HepG2 (cell line): ENCODE results near the gene LRRC8D. TPM values are rescaled to one million over a fixed set of nuclear protein-coding genes. Genes with fewer than 3 reads are reported as not detected.

Experiments
- ATAC-seq: fragments of 200-7000 bp; cut with Tn5 transposase; 3 replicates; pipeline ENCODE4 v1.9.1; 2020; ENCODE audit warnings: mild to moderate bottlenecking, moderate library complexity
- BruUV-seq: library from RNA; stranded (reverse); fragments of 400-500 nt; replicated peaks from 2 replicates; lab custom pipeline; 2021; lab: Mats Ljungman, UMichigan
- CTCF ChIA-PET: fragments of 300-600 bp; formaldehyde crosslinking; extraction: SDS; loops from one replicate; lab custom pipeline; 2021; ENCODE audit warnings: low total read pairs, inconsistent platforms, low intra/inter-chr PET ratio; lab: Yijun Ruan, JAX
- POLR2A ChIA-PET: fragments of 350-600 bp; sonication (Branson Sonifier 250); formaldehyde crosslinking; loops from one replicate; lab custom pipeline; 2020; ENCODE audit warnings: antibody characterized with exemption, inconsistent platforms; lab: Yijun Ruan, JAX
- DNase-seq: peaks from one replicate; pipeline ENCODE4 v3.0.0-alpha.2; 2015; ENCODE audit warnings: low spot score
- FAIRE-seq: peaks from 3 replicates; lab custom pipeline; 2011; peaks lifted over from hg19 to GRCh38; lab: Jason Lieb, UNC
- H2AFZ ChIP-seq: one replicate; pipeline ENCODE4 v1.6.1; 2011; ENCODE audit warnings: low read length, inconsistent platforms
- H3K27ac ChIP-seq: fragments of 300-600 bp; 3 replicates; pipeline ENCODE4 v1.8.0; 2011; ENCODE audit warnings: mixed run types, mild to moderate bottlenecking, mixed read lengths, low read length, inconsistent platforms; ENCODE audit not compliant: insufficient read depth; ENCODE audit errors: extremely low read length
- H3K27me3 ChIP-seq, 2 experiments: fragments of 200-600 bp in 1 of 2; 2 replicates in 1 of 2; 3 replicates in 1 of 2; pipeline versions ENCODE4 v1.6.0 to v1.8.0; 2011; ENCODE audit warnings: low read length in 2 of 2, mild to moderate bottlenecking in 2 of 2, moderate library complexity in 2 of 2, inconsistent platforms in 1 of 2; ENCODE audit not compliant: insufficient read depth in 2 of 2, control insufficient read depth in 1 of 2
- H3K36me3 ChIP-seq, 2 experiments: fragments of 200-600 bp in 1 of 2; replicated peaks in 1 of 2; 2 replicates in 1 of 2; 3 replicates in 1 of 2; pipeline versions ENCODE4 v1.5.1 to v1.8.0; 2011; ENCODE audit warnings: low read length in 2 of 2, inconsistent platforms in 1 of 2; ENCODE audit not compliant: insufficient read depth in 2 of 2, control insufficient read depth in 1 of 2
- H3K4me1 ChIP-seq: 2 replicates; pipeline ENCODE4 v1.5.1; 2012; ENCODE audit warnings: low read length, inconsistent platforms; ENCODE audit not compliant: insufficient read depth
- H3K4me2 ChIP-seq: 2 replicates; pipeline ENCODE4 v1.6.0; 2011; ENCODE audit warnings: low read depth, low read length, inconsistent platforms
- H3K4me3 ChIP-seq, 3 experiments: fragments of 200-600 bp in 1 of 3; sonication (generic), shearing (Covaris generic) in 1 of 3; replicated peaks in 1 of 3; 2 replicates each; pipeline ENCODE4 v1.5.1; 2011 to 2016; ENCODE audit warnings: low read length in 3 of 3, inconsistent platforms in 2 of 3, low read depth in 2 of 3, mild to moderate bottlenecking in 2 of 3, control low read depth in 1 of 3, mixed read lengths in 1 of 3; ENCODE audit not compliant: insufficient read depth in 1 of 3
- H3K79me2 ChIP-seq: one replicate; pipeline ENCODE4 v1.6.1; 2011; ENCODE audit warnings: low read length, inconsistent platforms; ENCODE audit not compliant: insufficient read depth
- H3K9ac ChIP-seq: 2 replicates; pipeline ENCODE4 v1.6.0; 2011; ENCODE audit warnings: mild to moderate bottlenecking, low read depth, low read length, inconsistent platforms; ENCODE audit not compliant: insufficient read depth
- H3K9me3 ChIP-seq: 2 replicates; pipeline ENCODE4 v1.5.1; 2012; ENCODE audit warnings: mild to moderate bottlenecking, low read length
- H4K20me1 ChIP-seq: 2 replicates; pipeline ENCODE4 v1.6.0; 2011; ENCODE audit warnings: inconsistent platforms, mild to moderate bottlenecking, low read length, moderate library complexity; ENCODE audit not compliant: insufficient read depth
- ATRX ChIP-seq: sonication (generic); formaldehyde crosslinking; IDR thresholded peaks from 2 replicates; pipeline ENCODE4 v1.4.0; 2020; ENCODE audit warnings: missing genetic modification reagents, borderline replicate concordance
- DZIP1 ChIP-seq: sonication (generic); formaldehyde crosslinking; IDR thresholded peaks from 2 replicates; pipeline ENCODE4 v1.5.0; 2020; ENCODE audit warnings: mild to moderate bottlenecking, missing genetic modification reagents
- FUBP1 ChIP-seq: sonication (generic); formaldehyde crosslinking; IDR thresholded peaks from 2 replicates; pipeline ENCODE4 v1.5.1; 2020; ENCODE audit warnings: missing genetic modification reagents, mild to moderate bottlenecking, borderline replicate concordance
- GLI4 ChIP-seq: sonication (generic); formaldehyde crosslinking; IDR thresholded peaks from 2 replicates; pipeline ENCODE4 v1.5.1; 2020; ENCODE audit warnings: missing genetic modification reagents, mild to moderate bottlenecking, moderate library complexity, borderline replicate concordance
- MEIS1 ChIP-seq: sonication (generic); formaldehyde crosslinking; IDR thresholded peaks from 2 replicates; pipeline ENCODE4 v1.9.0; 2021; ENCODE audit warnings: mild to moderate bottlenecking, missing genetic modification reagents, moderate library complexity, borderline replicate concordance
- SALL1 ChIP-seq: sonication (generic); formaldehyde crosslinking; IDR thresholded peaks from 2 replicates; pipeline ENCODE4 v1.8.0; 2022; ENCODE audit warnings: mild to moderate bottlenecking, missing genetic modification reagents
- ZBTB10 ChIP-seq: sonication (generic); formaldehyde crosslinking; IDR thresholded peaks from 2 replicates; pipeline ENCODE4 v1.4.0; 2020; ENCODE audit warnings: missing genetic modification reagents, borderline replicate concordance
- ZNF460 ChIP-seq: sonication (generic); formaldehyde crosslinking; IDR thresholded peaks from 2 replicates; pipeline ENCODE4 v1.5.1; 2020; ENCODE audit warnings: missing genetic modification reagents, mild to moderate bottlenecking, borderline replicate concordance
- ZNF558 ChIP-seq: sonication (generic); formaldehyde crosslinking; IDR thresholded peaks from 2 replicates; pipeline ENCODE4 v1.9.0; 2022; ENCODE audit warnings: mild to moderate bottlenecking, missing genetic modification reagents, borderline replicate concordance
- ZNF562 ChIP-seq: sonication (generic); formaldehyde crosslinking; IDR thresholded peaks from 2 replicates; pipeline ENCODE4 v1.8.0; 2022; ENCODE audit warnings: missing genetic modification reagents, borderline replicate concordance
- ZNF607 ChIP-seq: sonication (generic); formaldehyde crosslinking; IDR thresholded peaks from 2 replicates; pipeline ENCODE4 v1.5.1; 2020; ENCODE audit warnings: missing genetic modification reagents, mild to moderate bottlenecking, borderline replicate concordance
- WGBS: methylation state at CpG from one replicate; pipeline ENCODE4 v1.1.6; 2017; ENCODE audit warnings: low lambda C conversion rate; 5-methylcytosine and 5-hydroxymethylcytosine counted together
- in situ Hi-C: cut with HindIII; loops from 2 replicates; pipeline ENCODE4 v1.10.0; 2017; ENCODE audit warnings: low pct_unique_long_range_greater_than_20kb; ENCODE audit not compliant: extremely low pct_ligation_motif_present
- intact Hi-C: fragments of 100-400 bp; cut with micrococcal nuclease; formaldehyde crosslinking; loops from one replicate; pipeline ENCODE4 v1.10.0; 2022; ENCODE audit not compliant: unreplicated experiment
- polyA plus RNA-seq, 8 experiments: library from polyadenylated mRNA; depleted of rRNA in 3 of 8; stranded (reverse) in 7 of 8; unstranded in 1 of 8; fragments of >200 nt; fragmentation: Illumina TruSeq in 4 of 8; extraction: Trizol in 4 of 8; gene quantifications; 2 replicates each; pipeline versions ENCODE4 v1.2.1 to v1.2.3, GENCODE V29; 2011 to 2016; ENCODE audit warnings: low read depth in 4 of 8, missing spikeins in 1 of 8, mixed read lengths in 1 of 8; ENCODE audit not compliant: insufficient read depth in 1 of 8
- total RNA-seq, 5 experiments: library from RNA; depleted of rRNA; stranded (reverse); fragments of >200 nt; fragmentation: Illumina TruSeq; extraction: Trizol; gene quantifications; 2 replicates each; pipeline ENCODE4 v1.2.3, GENCODE V29; 2016; ENCODE audit warnings: low read depth in 1 of 5

The LRRC8D gene
- total and polyA plus RNA-seq, 2 of the 13 experiments (the other 11 are each of a cell fraction or from before 2014, with no cell fraction given): 29.9 to 45.5 TPM

- ChIA-PET POLR2A (interaction anchor here (2.4 kb wide), 1 partner anchor 128 kb away, joined by 10 read pairs; the partner anchor contains the start of gene LRRC8D), CTCF (no interaction called here)
- FAIRE-seq: no peak
- no peak overlapping the region for H3K4me2 ChIP-seq
- H3K9me3 ChIP-seq: no peaks in the 10 kb centered on the region
- no peaks in the 10 kb centered on the region for H3K79me2 ChIP-seq
- no peak for DNase-seq
- WGBS: 92% methylated on average over 6 of the region's 6 CpGs
- H3K27me3 ChIP-seq: no peaks in the 10 kb centered on the region
- in situ Hi-C loops (no loop called here), intact Hi-C loops (no loop called here)
- no peaks in the 10 kb centered on the region for H3K36me3 ChIP-seq
- no peak overlapping the region for H2AFZ ChIP-seq
- BruUV-seq: no TSS peak
- no peak overlapping the region for H3K27ac ChIP-seq
- ATAC-seq: no peak
- H3K9ac ChIP-seq: no peak overlapping the region
- H3K4me1 ChIP-seq: peaks cover 84% of the 10 kb centered on the region
- no peak overlapping the region for H3K4me3 ChIP-seq
- no peaks in the 10 kb centered on the region for H4K20me1 ChIP-seq
- TF ChIP-seq DZIP1 (CRISPR knock-in tag) (no peak), ZNF558 (CRISPR knock-in tag) (no peak), ATRX (CRISPR knock-in tag) (no peak), MEIS1 (CRISPR knock-in tag) (no peak), SALL1 (CRISPR knock-in tag) (no peak), FUBP1 (CRISPR knock-in tag) (no peak), ZNF562 (CRISPR knock-in tag) (no peak), ZNF607 (no peak), ZNF460 (CRISPR knock-in tag) (no peak), ZBTB10 (no peak), GLI4 (no peak)
Observed at GRCh38 chr1:89948722-89949345, 128.0 kb downstream of the LRRC8D start.
